Activated naive CD4-positive, alpha-beta T cell treated with Interleukin-2 at 50 U/mL for 16 hours (primary cell): ENCODE measurements around the gene FBLN5.
"Not testable (repeated sequence)": the region's sequence is repeated elsewhere in the genome, so short reads cannot be mapped to it uniquely, and the experiment has no call there.

ENCODE experiments used
- DNase-seq: peaks from one replicate; pipeline ENCODE4 v3.0.0-alpha.2; 2020

FBLN5 gene

GRCh38 chr14:91904483-91904882 lies 43.0 kb downstream of the FBLN5 start:
- DNase-seq: no peak

GRCh38 chr14:91903070-91903469 lies 44.4 kb downstream of the FBLN5 start:
- no peak for DNase-seq

- no peak for DNase-seq
Observed at GRCh38 chr14:91902336-91902735, 45.2 kb downstream of the FBLN5 start.

DNA sequence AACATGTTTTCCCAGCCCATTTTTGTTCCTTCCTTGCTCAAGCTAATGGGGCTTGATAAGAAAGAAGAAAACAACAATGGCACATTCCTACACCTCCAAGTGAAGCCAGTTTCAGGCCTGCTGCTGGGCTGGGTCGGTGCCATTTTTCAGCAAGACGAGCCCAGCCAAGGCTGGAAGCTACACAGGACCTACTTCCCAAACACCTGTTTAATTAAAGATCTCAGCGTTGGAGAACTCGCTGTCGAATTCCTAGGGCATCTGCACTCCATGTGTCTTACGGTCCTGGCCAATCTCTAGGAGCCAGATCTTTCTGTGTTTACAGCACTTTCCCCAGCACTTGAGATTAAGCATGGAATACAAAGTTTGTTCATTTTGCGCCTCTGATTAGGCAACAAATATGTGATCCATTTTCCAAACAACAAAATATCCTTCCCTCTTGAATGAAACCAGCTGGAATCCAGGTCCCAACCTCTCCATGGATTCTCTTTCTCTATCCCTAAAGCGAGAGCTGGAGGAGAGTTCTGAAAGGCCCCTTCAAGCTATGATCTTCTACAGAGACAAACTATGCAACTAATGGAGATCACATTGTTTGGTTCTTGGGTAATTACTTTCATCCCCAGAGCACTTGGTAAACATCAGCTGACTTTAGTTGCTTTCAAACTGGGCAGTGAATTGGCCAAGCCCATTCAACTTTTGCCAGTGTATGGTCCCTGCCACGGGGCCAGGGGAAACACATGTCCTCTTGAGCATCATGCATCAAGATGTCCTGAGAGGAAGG lies 45.9 kb downstream of the FBLN5 start:
- no peak for DNase-seq

GRCh38 chr14:91899806-91900205 lies 47.7 kb downstream of the FBLN5 start:
- DNase-seq: no peak

DNA sequence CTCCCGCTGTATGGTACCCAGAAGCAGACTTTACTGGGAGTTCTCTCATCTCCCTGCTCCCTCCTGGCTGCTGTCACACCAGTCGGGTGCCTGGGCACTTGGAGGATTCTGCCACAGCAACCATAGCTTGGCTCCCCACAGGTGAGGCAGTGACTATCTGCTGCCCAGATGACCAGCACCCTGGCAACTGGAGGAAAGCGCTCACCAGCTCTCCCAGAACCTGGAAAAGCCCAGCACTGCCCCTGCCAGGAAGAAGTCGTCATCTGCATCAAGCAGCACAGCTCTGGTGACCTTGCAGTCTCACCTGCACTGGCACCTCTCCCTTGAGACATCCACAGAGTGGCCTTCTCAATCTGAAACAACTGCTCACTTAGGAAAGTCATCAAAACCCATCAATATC lies 48.3 kb downstream of the FBLN5 start:
- DNase-seq: no peak

GRCh38 chr14:91898372-91898771 lies 49.1 kb downstream of the FBLN5 start:
- DNase-seq: no peak

DNA sequence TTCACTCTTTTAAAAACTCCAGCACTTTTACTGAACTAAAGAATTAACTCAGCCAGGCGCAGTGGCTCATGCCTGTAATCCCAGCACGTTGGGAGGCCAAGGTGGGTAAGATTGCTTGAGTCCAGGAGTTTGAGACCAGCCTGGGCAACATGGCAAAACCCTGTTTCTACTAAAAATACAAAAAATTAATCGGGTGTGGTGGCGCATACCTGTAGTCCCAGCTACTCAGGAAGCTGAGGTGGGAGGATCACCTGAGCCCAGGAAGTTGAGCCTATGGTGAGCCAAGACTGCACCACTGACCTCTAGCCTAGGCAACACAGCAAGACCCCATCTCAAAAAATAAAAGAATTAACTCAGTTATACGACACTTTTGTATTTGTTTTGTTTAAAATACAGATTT lies 49.8 kb downstream of the FBLN5 start:
- not testable (repeated sequence) for DNase-seq

DNA sequence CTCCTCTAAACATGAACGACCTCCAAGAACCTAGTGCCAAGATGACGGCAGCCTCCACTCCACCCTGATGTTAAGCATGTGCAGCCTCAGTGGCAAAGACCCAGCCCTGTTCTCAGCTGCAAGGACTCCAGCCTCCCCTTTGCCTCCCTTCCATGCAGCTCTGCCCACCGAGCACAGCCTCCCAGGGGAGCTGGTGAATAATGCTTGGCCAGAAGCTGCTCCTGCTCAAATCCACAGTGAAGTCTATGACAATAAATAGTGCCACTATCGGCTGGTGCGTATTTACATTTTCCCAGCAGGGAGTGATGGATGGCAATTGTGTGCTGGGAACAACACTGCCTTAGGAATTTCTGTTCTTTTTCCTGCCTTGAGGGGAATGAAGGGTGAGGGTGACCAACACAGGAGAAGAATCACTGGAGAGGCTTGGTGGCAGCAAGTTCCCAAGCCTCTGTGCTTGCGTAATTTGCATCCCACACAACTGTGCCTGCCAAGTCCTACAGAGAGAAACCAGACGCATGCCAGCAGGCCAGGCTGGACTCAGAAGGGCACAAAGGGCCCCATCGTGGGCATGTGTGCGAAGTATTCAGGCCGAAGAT lies 50.3 kb downstream of the FBLN5 start:
- DNase-seq: no peak

- DNase-seq: no peak
Observed at GRCh38 chr14:91896419-91896818, 51.1 kb downstream of the FBLN5 start.

DNA sequence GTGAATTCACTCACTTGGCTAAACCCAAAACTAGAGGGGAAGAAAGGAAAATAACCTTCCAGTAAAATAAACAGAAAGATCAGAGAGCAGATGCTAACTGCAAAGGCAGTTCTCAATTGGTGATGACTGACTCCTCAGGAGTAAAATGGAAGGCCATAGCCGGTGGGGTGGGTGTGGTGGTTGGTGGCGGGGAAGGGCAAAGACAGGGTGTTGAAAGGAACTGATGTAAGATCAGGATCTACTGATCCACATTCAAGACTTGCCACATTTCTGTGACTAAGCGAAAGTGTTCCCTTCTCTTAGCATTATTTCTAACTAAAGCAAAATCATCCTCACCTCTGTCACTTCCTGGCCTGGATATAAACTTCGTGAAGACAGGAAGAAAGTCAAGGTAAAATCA lies 53.8 kb downstream of the FBLN5 start:
- peak; percentile 29 for DNase-seq

GRCh38 chr14:91893007-91893406 lies 54.5 kb downstream of the FBLN5 start:
- no peak for DNase-seq

DNA sequence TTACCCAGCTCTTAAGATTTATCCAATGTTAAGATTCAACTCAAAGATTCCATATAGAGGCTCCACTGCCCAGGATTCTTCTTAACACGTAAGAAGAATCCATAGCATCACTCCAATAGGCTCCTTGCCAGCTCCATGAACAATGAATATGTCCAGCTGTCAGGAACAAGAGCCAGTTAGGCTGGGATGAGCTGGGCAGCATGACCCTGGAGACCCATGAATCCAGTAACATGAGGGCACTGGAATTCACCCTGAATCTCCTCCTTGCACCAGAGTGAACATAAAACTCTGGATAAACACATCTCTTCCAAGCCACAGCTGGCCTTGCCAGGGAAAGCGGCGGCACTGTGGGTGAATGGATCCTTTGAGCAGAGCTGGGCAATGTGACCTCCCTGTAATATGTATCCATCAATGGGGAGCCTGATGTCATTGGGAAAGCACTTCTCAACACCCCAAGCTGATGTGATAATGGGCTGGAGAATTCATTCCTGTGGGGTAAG lies 55.7 kb downstream of the FBLN5 start:
- no peak for DNase-seq

DNA sequence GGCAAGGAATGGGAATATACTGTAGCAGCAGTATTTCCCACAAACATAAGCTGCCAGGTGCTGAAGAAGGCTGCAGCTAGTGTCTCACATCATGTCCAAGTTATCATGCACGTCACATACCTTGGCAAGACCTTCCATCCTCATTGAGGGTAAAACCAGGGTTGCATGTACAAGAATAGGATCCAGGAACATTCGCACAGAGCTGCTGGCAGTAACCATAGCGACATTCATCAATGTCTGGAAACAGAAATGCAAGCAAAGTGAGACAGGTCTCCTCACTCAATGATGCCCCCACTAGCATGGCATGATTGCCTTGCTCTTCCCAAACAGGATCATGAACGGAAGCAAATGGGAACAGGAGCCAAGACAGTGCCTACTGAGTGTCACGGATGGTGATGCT lies 56.4 kb downstream of the FBLN5 start:
- no peak for DNase-seq

GRCh38 chr14:91890291-91890749 lies 57.2 kb downstream of the FBLN5 start:
- no peak for DNase-seq

GRCh38 chr14:91889477-91890211 lies 57.9 kb downstream of the FBLN5 start:
- DNase-seq: no peak

- no peak for DNase-seq
Observed at GRCh38 chr14:91888641-91889476, 58.6 kb downstream of the FBLN5 start.

DNA sequence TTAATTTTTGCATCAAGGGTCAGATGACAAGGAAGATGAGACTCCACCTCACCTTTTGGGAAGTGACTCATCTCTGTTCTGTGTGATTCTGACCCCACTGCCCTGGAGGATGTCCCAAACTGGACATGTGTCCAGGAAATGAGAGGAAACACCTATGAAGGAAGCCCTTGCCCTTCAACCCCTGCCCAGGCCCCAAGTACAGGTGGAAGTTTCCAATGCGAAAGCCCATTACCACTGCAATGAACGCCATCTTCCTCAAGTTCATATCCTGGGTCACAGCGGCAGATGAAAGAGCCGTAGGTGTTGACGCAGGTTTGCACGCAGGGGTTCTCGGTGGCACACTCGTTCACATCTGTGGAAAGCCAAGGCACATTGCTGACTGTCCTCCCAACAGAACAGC lies 60.5 kb downstream of the FBLN5 start:
- no peak for DNase-seq

DNA sequence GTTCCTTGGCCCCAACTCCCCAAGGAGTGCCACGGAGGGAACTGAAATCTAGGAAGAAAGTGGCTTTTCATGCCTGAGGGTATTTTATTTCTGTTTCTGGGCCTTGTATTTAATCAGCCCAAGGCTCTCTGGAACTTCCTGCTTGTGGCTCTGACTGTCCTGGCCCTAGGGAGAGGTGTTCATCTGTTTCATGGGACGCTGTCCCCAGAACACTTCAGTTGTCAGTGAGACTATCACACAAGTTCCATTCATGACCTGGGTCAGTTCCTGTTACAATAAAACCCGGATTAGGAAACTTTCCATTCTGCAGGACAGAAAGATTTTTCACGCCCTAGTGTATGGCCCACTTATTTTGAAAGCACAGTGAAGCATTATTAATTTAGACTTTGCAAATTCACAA lies 61.7 kb downstream of the FBLN5 start:
- no peak for DNase-seq

DNA sequence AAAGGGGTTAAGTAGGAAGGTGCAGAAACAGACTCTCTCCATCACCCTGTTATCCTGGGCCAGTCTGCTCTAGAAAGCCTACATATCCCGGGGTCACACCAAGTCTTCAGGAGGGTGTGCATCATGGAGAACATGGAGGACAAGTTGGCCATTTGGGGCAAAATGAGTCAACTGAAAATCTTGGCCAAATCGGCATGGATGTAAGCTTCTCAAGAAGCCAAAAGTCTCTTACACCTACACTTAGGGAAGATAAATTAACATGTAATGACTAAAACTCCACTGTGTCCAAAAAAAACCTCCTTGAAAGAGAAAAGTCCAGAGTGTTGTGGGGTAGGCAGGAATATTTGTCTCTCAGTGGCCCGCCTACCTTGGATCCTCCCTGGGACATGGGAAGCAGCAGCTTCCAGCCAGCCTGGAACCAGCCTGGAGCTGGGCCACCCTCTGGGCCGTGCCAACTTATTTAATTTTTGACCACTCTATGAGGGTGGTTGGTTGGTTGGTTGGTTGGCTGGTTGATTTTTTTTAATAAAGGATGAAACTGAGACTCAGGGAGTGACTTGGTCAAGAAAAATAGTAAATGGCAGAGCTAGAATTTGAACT lies 62.3 kb downstream of the FBLN5 start:
- DNase-seq: no peak

DNA sequence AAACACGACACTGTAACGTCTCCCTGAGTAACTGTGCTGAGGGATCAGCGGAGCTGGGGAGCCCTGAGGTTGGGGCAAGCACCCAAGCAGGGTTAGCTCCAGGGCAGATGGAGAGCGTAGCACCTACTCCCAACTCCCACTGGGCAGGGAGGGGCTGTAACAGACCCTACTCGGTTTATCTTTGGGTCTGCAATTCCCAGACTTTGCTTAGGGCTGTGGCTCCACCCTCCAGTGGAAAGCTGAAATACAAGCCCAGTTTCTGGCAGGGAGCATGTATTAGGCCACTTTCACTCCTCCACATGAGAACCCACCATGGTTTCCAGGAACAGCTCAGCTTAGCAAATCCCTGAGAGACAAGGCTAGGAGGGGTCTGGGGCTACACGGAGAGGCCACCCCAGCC lies 62.8 kb downstream of the FBLN5 start:
- DNase-seq: no peak

GRCh38 chr14:91883753-91884152 lies 63.7 kb downstream of the FBLN5 start:
- no peak for DNase-seq
